WERI-Rb-1 (cell line): ENCODE measurements around the gene ZNF385D.

Experiments
- DNase-seq: peaks from one replicate; pipeline ENCODE4 v3.0.0-alpha.2; 2020
- H3K27ac ChIP-seq: fragments of 250-450 bp; sonication (Bioruptor Pico); 2 replicates; pipeline ENCODE4 v1.5.1; 2020; ENCODE audit warnings: mild to moderate bottlenecking, moderate library complexity
- H3K27me3 ChIP-seq: fragments of 250-450 bp; sonication (Bioruptor Pico); 2 replicates; pipeline ENCODE4 v1.5.1; 2021; ENCODE audit warnings: mild to moderate bottlenecking, low read depth, moderate library complexity; ENCODE audit not compliant: insufficient read depth, severe bottlenecking
- H3K36me3 ChIP-seq: fragments of 250-450 bp; sonication (Bioruptor Pico); 2 replicates; pipeline ENCODE4 v1.5.1; 2020; ENCODE audit warnings: mild to moderate bottlenecking, moderate library complexity
- H3K4me3 ChIP-seq: 2 replicates; pipeline ENCODE4 v1.5.1; 2011; ENCODE audit warnings: low read depth, mild to moderate bottlenecking, control low read depth, low read length
- H3K9me3 ChIP-seq: fragments of 250-450 bp; sonication (Bioruptor Pico); 2 replicates; pipeline ENCODE4 v1.5.1; 2021; ENCODE audit warnings: mild to moderate bottlenecking, moderate library complexity; ENCODE audit not compliant: severe bottlenecking
- CTCF ChIP-seq: IDR thresholded peaks from 2 replicates; pipeline ENCODE4 v1.5.1; 2011; ENCODE audit warnings: low read depth, mild to moderate bottlenecking, control low read depth, inconsistent platforms, low read length

ZNF385D gene

GRCh38 chr3:21755896-21756295 is 4.9 kb upstream of the ZNF385D start:
- H3K36me3 ChIP-seq = no peaks in the 10 kb centered on the region
- H3K27me3 ChIP-seq = no peaks in the 10 kb centered on the region
- no peak for DNase-seq
- no peaks in the 10 kb centered on the region for H3K9me3 ChIP-seq
- H3K27ac ChIP-seq = no peak overlapping the region
- H3K4me3 ChIP-seq = no peak overlapping the region
- no peak for TF ChIP-seq CTCF

- no peak for DNase-seq
- Histone ChIP-seq H3K27me3 (no peaks in the 10 kb centered on the region), H3K9me3 (no peaks in the 10 kb centered on the region), H3K36me3 (no peaks in the 10 kb centered on the region), H3K27ac (no peak overlapping the region), H3K4me3 (no peak overlapping the region)
- no peak for TF ChIP-seq CTCF
These were observed 3.8 kb upstream of the ZNF385D start for GRCh38 chr3:21754839-21755238.

GRCh38 chr3:21752749-21753347 is 1.8 kb upstream of the ZNF385D start:
- Histone ChIP-seq H3K4me3 (no peak overlapping the region), H3K27ac (no peak overlapping the region), H3K36me3 (no peaks in the 10 kb centered on the region), H3K9me3 (no peaks in the 10 kb centered on the region), H3K27me3 (no peaks in the 10 kb centered on the region)
- TF ChIP-seq CTCF = peak; percentile 59
- peak; percentile 30 for DNase-seq

- Histone ChIP-seq H3K4me3 (peak overlapping the region; percentile 45; the same call in 1 of the 2 replicates), H3K27ac (no peak overlapping the region), H3K9me3 (no peaks in the 10 kb centered on the region), H3K27me3 (no peaks in the 10 kb centered on the region), H3K36me3 (no peaks in the 10 kb centered on the region)
- no peak for DNase-seq
- TF ChIP-seq CTCF = no peak
These were observed 876 bp upstream of the ZNF385D start for GRCh38 chr3:21751886-21752285.

GRCh38 chr3:21750080-21750696 is 822 bp downstream of the ZNF385D start:
- no peaks in the 10 kb centered on the region for H3K9me3 ChIP-seq
- no peak overlapping the region for H3K27ac ChIP-seq
- no peaks in the 10 kb centered on the region for H3K36me3 ChIP-seq
- no peak for DNase-seq
- TF ChIP-seq CTCF = no peak
- no peaks in the 10 kb centered on the region for H3K27me3 ChIP-seq
- H3K4me3 ChIP-seq = peak overlapping the region; percentile 45
